Midbrain (tissue), 1 donor: ENCODE measurements around the gene UBL4B.
"Not testable (repeated sequence)": the region's sequence is repeated elsewhere in the genome, so short reads cannot be mapped to it uniquely, and the experiment has no call there.

Experiments
- DNase-seq: peaks from one replicate; lab custom pipeline; 2025; lab: John Stamatoyannopoulos, UW

UBL4B gene

DNA sequence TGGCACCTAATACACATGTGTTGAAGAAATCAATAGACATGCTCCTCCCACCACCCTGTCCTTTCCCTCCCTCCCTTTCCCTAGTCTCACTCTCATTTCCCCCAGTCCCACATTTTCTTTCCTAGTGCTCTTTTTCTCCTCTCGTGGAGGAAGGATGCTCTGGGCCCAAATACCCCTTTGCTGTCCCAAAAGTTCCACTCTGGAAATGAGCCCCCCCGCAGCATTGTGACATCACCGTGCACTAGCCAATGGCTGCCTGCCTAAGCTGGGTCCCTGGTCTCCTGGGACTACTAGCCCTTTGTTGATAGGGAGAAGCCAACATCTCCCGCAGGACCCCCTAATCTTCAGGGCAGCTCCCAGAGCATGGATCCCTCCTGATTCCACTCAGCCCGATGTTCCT, at the start of gene UBL4B:
UBL4B (plus strand) TSS at position 301 of the 400 bp plus-strand sequence; CDS start at position 393, 92 bp downstream.
- no peak for DNase-seq

GRCh38 chr1:110062612-110063011, 49.6 kb upstream of the UBL4B start:
- DNase-seq: no peak

- DNase-seq: no peak
Measured at GRCh38 chr1:110063781-110064180, 48.5 kb upstream of the UBL4B start.

- no peak for DNase-seq
Measured at GRCh38 chr1:110064576-110065337, 47.5 kb upstream of the UBL4B start.

DNA sequence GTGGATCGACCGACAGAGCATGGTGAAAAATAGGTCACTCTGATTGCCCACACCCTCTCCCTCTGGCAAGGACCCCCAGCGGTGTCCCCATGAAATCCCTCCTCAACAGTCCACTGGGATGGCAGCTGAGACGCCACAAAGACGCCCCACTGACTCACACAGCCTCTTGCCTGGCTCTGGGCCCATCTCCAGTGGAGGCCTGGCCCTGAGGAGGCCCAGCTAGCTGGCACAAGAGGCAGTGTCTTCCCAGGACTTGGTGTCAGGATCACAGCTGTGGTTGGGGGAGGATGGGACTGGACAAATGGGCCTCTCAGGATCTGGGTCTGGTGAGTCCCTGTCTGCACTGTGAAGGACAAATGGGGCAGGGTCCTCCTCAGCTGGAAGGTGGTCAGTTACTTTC, 46.4 kb upstream of the UBL4B start:
- DNase-seq: no peak

DNA sequence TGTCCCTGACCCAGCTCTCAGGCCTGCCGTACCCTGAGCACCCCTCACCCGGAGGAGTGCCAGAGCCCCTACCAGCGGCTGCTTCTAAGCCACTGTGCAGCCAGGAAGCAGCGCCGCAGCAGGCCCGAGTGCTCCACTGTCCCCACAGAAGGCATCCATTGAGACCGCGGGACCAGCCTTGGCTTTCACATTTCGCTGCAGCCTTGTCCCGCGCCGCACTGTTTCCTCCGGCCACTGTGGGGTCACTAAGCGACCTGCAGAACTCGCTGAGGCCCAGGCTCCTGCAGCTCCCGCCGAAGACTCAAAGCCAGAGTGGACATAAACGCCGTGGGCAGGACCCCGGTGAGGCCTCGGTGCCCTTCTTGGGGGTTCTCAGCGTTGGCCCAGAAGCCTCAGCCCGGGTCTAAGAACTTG, 44.8 kb upstream of the UBL4B start:
- DNase-seq: no peak

- DNase-seq: no peak
Measured at GRCh38 chr1:110067893-110068645, 44.2 kb upstream of the UBL4B start.

DNA sequence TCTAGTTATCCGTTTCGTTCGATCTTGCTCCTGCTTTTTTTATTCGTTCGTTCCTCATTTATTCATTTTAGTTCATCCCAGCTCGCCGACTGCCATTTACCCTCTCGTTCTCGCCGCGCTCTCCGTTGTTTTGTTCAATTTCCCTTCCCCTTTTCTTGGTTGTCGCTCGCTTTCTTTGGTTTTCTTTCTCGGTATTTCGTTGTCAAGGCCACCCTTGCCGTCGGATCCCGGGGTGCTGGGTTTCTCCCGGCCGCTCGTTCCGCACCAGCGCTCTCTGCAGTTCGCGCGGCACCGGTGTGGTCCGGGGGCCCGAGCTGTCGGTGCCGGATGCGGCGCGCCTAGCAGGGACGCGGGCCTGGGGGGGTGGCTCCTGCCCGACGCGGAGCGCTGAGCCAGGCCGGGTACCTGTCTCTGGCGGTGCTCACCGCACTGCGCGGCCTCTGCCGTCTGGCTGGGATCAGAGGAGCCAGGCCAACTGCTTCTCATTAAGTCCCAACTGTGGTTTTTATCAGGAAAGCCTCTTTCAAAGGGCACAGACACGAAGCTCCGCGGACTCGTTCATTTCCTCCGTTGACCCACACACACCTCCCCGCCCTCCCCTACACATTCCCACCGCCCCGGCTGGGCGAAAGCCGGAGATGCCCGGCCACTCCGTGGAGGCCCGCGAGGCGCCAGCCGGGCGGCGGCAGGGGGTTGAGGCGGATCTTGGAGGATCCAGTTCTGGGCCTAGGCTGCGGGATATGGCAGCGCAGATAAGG, 43.4 kb upstream of the UBL4B start:
- no peak for DNase-seq

DNA sequence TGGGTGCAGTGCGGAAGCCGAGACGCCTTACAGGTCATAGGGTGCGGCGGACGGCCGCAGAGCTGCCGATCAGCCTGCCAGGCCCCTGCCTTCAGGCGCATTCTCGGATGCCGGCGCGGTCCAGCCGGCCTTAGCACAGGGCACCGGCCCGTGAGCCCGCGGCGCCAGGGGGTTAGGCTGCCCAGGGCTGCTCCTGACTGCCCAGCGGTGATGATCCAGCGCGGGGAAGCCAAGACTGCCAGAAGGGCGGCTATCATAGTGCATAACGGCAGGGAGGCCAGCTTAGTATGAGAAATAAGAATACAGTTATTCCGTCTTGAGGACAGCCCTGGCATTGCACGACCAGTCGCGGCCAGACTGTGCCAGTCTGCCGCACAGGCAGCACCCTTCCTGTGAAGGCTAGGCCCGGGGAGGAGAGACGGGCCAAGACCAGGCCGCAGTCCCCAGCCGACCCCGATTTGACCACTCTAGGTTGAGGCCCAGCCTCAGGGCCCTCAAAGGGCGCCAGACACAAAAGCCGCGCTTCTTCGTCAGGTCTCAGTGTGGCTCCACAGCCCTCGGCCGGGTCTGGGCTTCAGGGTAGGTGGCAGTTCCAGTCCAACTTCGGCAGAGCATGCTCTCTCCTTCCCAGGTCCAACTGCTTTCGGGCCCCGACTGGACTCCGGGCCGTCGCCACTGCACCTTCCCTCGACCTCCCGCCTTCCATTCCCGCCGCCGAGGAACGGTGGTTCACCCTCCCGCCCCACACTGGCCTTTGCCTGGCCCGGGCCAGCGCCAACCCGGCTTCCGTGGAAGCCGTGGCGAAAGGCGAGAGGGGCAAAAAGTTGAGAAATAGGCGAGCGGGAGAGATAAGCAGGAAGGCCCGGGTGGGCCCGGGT, 42.6 kb upstream of the UBL4B start:
- no peak for DNase-seq

DNA sequence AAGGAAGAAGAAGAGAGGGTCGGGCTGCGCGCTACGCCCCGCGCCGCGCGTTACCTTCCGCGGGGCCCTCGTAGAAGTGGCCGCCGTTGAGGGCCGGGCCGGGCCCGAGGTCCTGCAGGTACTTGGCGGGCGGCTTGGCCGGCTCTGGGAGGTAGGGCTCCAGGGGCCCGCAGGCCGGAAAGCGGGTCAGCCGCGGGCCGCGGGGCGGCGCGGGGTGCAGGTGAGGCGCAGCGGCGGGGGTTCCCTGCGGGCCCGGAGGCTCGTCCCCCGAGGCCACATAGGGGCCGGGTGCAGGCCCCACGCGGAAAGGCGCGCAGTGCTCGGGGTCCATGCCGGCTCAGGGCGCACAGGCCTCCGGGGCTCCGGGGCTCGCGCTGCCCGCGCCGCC, 42.0 kb upstream of the UBL4B start:
- DNase-seq: no peak

GRCh38 chr1:110070671-110071242, 41.5 kb upstream of the UBL4B start, which contains the start of gene ALX3:
TSS of gene ALX3 (minus strand) at chr1:110070672. CDS start at chr1:110070612, 60 bp downstream.
- DNase-seq: no peak

GRCh38 chr1:110074166-110074565, 38.1 kb upstream of the UBL4B start:
- no peak for DNase-seq

- DNase-seq: no peak
Measured at GRCh38 chr1:110076789-110077500, 35.3 kb upstream of the UBL4B start.

DNA sequence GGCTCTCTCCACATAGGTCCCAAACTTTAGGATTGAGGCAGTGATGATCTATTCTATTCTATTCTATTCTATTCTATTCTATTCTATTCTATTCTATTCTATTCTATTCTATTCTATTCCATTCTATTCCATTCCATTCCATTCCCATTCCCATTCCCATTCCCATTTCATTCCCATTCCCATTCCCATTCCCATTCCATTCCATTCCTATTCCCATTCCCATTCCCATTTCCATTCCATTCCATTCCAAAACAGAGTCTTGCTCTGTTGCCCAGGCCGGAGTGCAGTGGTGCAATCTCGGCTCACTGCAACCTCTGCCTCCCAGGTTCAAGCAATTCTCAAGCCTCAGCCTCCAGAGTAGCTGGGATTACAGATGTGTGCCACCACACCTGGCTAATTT, 32.2 kb upstream of the UBL4B start:
- not testable (repeated sequence) for DNase-seq

- no peak for DNase-seq
Measured at GRCh38 chr1:110081061-110081460, 31.2 kb upstream of the UBL4B start.

DNA sequence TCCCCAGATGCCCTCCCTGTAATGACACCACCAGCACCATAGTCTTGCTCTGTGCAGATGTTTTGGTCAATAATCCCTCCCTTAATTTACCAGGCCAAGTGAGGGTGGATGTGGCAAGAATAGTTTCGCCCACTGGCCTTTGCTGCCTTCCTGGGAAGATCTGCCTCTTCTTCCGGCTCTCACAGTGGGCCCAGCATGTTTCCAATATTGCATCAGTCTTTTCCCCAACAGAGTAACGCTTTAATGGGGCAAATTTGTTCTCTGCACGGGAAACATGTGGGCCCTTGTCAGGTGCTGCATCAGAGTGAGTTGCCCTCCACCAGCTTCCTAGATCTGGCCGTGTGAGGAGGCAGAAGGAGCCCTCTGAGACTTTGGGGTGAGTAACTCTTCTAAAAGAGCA, 29.8 kb upstream of the UBL4B start:
- no peak for DNase-seq

DNA sequence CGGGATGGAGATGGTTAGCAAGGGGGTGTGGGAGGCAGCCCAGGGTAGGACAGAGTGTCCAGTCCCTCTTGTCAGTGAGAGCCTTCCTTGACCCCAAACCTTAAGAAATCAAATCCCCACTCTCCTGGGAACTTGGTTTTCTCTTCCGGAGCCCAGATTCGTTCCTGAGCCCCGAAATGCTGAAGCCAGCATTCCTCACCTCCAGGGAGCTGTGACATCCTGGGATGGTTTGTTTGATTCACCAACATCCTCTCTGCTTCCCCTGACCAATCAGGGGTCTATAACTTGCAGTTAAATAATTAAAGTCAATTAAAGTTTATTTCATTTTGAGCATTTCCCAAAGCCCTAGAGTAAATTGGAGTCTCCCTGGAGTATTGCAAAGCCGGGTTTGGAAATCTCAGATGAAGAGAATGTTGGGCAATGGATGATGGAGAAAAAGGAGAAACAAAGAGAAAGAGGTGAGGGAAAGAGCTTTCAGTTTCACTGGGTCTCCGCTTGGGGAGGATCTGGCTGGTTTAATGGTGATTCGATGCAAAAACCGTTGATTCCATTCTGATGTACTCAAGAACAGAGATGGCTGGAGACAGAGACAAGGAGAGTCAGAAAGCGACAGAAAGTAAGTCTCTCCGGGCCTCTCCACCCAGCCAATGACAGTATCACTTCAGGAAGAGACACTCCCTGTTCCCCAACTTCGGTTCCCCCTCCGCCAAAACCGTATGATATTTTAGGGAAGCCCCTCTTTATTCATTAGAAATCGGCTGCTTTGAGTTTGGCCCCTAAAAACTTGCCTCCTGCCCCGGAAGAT, 29.0 kb upstream of the UBL4B start:
- no peak for DNase-seq

- no peak for DNase-seq
Measured at GRCh38 chr1:110083866-110084226, 28.4 kb upstream of the UBL4B start.

DNA sequence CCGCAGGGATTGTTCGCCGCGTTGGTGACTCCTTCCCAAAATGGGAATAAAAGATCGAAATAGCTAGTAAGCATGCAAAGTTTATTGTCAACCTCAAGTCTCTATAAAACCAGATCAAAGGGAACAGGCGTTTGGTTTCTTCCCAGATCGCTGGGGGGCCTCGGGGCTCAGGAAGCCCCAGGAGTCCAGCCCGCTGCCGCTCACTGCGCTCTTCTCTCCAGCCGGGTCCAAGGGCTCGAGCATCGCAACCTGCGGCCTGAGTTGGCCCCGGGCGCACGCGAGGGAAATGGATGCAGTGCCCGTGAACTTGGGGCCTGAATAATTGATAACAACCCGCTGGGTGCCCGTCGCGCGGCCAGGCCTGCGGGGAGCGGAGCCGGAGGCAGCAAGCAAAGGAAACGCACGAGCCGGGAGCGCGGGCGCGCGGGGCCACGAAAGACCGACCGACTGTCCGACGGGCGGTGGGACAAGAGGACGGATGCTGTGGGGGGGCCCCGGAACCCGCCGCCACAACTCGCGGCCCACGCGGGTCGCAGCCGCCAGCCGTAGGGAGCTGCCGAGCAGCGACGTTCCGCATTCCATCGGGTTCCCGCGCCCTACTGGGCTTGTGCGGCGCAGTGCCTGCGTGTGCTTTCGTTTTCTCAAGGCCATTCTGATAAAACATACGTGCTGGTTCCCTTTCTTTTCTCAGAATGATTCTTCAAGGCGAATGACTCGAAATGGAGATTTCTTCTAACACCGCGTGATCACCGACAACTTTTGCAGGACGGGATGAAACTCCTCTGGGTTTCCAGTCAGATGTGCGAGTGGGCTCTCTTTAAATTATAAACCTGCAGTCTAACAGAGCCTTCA, 27.8 kb upstream of the UBL4B start:
- peak; percentile 11 for DNase-seq
